GM23338 (cell line): ENCODE results near the gene PLXNC1.

ENCODE experiments used
- CREB1 ChIP-seq: fragments of 250-450 bp; sonication (Bioruptor Pico); IDR thresholded peaks from 2 replicates; pipeline ENCODE4 v1.5.0; 2020; ENCODE audit warnings: low read depth, mild to moderate bottlenecking, moderate library complexity
- EZH2 ChIP-seq: fragments of 200-600 bp; sonication (generic); IDR thresholded peaks from one replicate; pipeline ENCODE4 v1.8.0; 2017; ENCODE audit warnings: antibody characterized with exemption, mild to moderate bottlenecking, low read depth; ENCODE audit not compliant: unreplicated experiment
- EZH2phosphoT487 ChIP-seq: fragments of 200-600 bp; sonication (generic); IDR thresholded peaks from one replicate; pipeline ENCODE4 v1.8.1; 2018; ENCODE audit warnings: antibody characterized with exemption; ENCODE audit not compliant: unreplicated experiment
- NANOG ChIP-seq: IDR thresholded peaks from 2 replicates; pipeline ENCODE4 v1.6.1; 2016; ENCODE audit warnings: antibody characterized with exemption, borderline replicate concordance
- POLR2AphosphoS5 ChIP-seq: IDR thresholded peaks from 2 replicates; pipeline ENCODE4 v1.6.1; 2016; ENCODE audit warnings: antibody characterized with exemption, low read depth
- ZNF114 ChIP-seq: fragments of 250-450 bp; sonication (Bioruptor Pico); IDR thresholded peaks from 2 replicates; pipeline ENCODE4 v1.5.0; 2020; ENCODE audit warnings: mild to moderate bottlenecking, moderate library complexity
- ZNF331 ChIP-seq: fragments of 250-450 bp; sonication (Bioruptor Pico); IDR thresholded peaks from 2 replicates; pipeline ENCODE4 v1.5.0; 2020; ENCODE audit warnings: low read depth, mild to moderate bottlenecking, moderate library complexity
- TF ChIP-seq, protein P1 (sequence below), 2 experiments: fragments of 200-600 bp in 1 of 2; sonication (generic) in 1 of 2; conservative IDR thresholded peaks; 2 replicates each; pipeline versions ENCODE4 v1.5.1 to v1.6.1; 2016 to 2017; ENCODE audit warnings: antibody characterized with exemption in 2 of 2, low read depth in 2 of 2, mild to moderate bottlenecking in 2 of 2, moderate library complexity in 1 of 2
- TF ChIP-seq, protein P2 (sequence below): IDR thresholded peaks from one replicate; pipeline ENCODE4 v1.6.1; 2018; ENCODE audit warnings: antibody characterized with exemption; ENCODE audit not compliant: unreplicated experiment

DNA sequence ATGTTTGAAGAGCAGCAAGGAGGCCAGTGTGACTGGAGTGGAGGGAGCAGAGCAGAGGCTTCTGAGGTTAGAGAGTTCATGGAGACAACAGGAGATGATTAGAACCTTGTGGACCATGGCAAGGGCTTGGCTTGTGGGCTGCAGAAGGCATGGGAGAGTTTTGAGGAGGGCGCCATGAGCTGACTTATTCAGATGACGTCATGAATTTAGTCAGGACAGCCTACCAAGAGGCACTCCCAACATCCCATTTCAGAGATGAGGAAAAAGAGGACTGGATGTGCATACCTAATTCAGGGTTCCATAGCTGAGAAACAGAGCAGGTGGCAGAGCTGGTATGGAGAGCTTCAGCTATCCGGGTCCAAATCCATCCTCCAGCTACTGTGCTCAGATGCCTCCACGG, 101.8 kb downstream of the PLXNC1 start:
- TF ChIP-seq, protein P1, sequence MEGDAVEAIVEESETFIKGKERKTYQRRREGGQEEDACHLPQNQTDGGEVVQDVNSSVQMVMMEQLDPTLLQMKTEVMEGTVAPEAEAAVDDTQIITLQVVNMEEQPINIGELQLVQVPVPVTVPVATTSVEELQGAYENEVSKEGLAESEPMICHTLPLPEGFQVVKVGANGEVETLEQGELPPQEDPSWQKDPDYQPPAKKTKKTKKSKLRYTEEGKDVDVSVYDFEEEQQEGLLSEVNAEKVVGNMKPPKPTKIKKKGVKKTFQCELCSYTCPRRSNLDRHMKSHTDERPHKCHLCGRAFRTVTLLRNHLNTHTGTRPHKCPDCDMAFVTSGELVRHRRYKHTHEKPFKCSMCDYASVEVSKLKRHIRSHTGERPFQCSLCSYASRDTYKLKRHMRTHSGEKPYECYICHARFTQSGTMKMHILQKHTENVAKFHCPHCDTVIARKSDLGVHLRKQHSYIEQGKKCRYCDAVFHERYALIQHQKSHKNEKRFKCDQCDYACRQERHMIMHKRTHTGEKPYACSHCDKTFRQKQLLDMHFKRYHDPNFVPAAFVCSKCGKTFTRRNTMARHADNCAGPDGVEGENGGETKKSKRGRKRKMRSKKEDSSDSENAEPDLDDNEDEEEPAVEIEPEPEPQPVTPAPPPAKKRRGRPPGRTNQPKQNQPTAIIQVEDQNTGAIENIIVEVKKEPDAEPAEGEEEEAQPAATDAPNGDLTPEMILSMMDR (conservative IDR thresholded peaks at IDR 0.05; ENCODE audit: low read depth in 2 of 2), result no peak
- TF ChIP-seq EZH2 (no peak), CREB1 (CRISPR knock-in tag) (no peak), EZH2phosphoT487 (no peak), POLR2AphosphoS5 (no peak), ZNF331 (CRISPR knock-in tag) (no peak), ZNF114 (no peak), NANOG (no peak)
- TF ChIP-seq, protein P2, sequence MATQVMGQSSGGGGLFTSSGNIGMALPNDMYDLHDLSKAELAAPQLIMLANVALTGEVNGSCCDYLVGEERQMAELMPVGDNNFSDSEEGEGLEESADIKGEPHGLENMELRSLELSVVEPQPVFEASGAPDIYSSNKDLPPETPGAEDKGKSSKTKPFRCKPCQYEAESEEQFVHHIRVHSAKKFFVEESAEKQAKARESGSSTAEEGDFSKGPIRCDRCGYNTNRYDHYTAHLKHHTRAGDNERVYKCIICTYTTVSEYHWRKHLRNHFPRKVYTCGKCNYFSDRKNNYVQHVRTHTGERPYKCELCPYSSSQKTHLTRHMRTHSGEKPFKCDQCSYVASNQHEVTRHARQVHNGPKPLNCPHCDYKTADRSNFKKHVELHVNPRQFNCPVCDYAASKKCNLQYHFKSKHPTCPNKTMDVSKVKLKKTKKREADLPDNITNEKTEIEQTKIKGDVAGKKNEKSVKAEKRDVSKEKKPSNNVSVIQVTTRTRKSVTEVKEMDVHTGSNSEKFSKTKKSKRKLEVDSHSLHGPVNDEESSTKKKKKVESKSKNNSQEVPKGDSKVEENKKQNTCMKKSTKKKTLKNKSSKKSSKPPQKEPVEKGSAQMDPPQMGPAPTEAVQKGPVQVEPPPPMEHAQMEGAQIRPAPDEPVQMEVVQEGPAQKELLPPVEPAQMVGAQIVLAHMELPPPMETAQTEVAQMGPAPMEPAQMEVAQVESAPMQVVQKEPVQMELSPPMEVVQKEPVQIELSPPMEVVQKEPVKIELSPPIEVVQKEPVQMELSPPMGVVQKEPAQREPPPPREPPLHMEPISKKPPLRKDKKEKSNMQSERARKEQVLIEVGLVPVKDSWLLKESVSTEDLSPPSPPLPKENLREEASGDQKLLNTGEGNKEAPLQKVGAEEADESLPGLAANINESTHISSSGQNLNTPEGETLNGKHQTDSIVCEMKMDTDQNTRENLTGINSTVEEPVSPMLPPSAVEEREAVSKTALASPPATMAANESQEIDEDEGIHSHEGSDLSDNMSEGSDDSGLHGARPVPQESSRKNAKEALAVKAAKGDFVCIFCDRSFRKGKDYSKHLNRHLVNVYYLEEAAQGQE, result no peak
